ENCODE data around the gene KRTAP12-2.
"Not testable (repeated sequence)": the region's sequence is repeated elsewhere in the genome, so short reads cannot be mapped to it uniquely, and the experiment has no call there.

KRTAP12-2 gene

DNA sequence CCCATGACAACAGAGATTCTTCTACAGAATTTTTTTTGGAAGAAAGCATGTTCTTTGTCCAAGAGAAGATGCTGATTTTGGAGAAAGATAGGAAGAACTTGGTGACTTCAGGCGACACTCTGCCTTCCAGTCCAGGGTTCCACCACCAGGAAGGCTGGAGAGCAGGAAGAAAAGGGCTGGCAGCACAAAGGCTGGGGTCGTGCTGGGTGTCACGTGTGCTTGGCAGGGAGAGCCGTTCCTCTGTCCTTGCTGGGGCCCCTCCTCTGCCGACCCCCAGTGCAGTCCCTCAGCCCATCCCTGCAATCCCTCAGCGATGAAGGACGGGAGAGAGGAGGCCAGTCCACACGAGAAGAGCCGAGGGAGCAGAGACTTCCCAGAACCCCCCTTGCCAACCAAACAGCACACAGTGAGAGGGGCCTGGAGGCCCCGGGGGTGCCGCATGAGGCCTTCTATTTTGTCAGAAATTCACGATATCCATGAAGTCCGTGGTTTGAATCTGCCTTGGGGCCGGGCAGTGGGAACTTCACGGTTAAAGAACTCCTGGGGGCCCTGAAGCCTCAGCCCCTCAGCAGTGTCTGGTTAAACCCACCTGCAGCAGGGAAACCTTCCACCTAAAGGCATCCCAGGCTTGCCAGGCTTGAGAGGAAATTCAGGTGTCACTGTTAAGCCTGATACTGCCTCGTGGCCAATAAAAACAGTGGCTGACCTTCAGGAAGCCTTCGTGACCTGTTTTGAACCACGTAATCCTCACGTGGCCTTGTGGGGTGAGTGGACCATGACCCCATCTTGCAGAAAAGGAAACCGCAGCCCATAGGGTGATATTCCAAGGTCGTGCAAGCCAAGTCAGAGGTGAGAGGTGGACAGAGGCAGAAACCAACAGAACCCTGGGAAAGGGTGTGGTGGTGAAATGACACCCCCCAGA is 33.6 kb upstream of the KRTAP12-2 start:
- H3K4me2 ChIP-seq (ENCODE audit: low read length): no peak overlapping the region
- H3K4me1 ChIP-seq (ENCODE audit: control insufficient read depth, insufficient read depth, low read length): no peaks in the 10 kb centered on the region
- no peak overlapping the region for H3K4me3 ChIP-seq (ENCODE audit: low read length)
- no peaks in the 10 kb centered on the region for H3K36me3 ChIP-seq (ENCODE audit: insufficient read depth, low read length)
- no peaks in the 10 kb centered on the region for H3K9me3 ChIP-seq (replicated peaks; ENCODE audit: low read length)
- H3K9ac ChIP-seq (ENCODE audit: low read depth, low read length): no peak overlapping the region
- H3K27me3 ChIP-seq (ENCODE audit: control insufficient read depth, insufficient read depth, low read length): peaks cover 88% of the 10 kb centered on the region

DNA sequence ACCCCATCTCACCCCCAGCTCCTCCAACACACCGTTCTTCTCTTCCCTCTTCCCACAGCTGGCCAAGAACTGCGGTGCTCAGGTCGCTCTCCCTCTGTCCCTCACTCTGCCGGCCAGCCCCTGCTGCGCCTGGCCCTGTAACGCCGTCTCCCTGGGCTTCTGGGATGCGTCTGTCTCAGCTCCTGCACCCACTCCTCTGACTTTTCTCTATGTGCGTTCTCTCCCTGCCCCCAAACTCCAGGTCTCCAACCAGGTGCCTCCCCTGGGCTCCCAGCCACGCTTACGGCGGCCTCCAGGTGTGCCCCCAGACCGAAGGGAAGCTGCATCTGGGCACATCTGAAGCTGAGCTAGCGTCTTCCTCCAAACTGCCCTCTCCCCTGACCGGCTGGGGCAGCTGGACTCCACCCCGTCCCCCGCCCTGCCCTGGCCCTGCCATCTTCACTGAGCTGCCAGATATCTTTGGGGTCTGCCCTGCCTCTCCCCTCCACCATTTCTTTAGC is 32.8 kb upstream of the KRTAP12-2 start:
- Histone ChIP-seq H3K9ac (ENCODE audit: low read depth, low read length) (no peak overlapping the region), H3K36me3 (ENCODE audit: insufficient read depth, low read length) (no peaks in the 10 kb centered on the region), H3K4me1 (ENCODE audit: control insufficient read depth, insufficient read depth, low read length) (no peaks in the 10 kb centered on the region), H3K4me3 (ENCODE audit: low read length) (no peak overlapping the region), H3K9me3 (replicated peaks; ENCODE audit: low read length) (no peaks in the 10 kb centered on the region), H3K4me2 (ENCODE audit: low read length) (no peak overlapping the region), H3K27me3 (ENCODE audit: control insufficient read depth, insufficient read depth, low read length) (peaks cover 84% of the 10 kb centered on the region)

DNA sequence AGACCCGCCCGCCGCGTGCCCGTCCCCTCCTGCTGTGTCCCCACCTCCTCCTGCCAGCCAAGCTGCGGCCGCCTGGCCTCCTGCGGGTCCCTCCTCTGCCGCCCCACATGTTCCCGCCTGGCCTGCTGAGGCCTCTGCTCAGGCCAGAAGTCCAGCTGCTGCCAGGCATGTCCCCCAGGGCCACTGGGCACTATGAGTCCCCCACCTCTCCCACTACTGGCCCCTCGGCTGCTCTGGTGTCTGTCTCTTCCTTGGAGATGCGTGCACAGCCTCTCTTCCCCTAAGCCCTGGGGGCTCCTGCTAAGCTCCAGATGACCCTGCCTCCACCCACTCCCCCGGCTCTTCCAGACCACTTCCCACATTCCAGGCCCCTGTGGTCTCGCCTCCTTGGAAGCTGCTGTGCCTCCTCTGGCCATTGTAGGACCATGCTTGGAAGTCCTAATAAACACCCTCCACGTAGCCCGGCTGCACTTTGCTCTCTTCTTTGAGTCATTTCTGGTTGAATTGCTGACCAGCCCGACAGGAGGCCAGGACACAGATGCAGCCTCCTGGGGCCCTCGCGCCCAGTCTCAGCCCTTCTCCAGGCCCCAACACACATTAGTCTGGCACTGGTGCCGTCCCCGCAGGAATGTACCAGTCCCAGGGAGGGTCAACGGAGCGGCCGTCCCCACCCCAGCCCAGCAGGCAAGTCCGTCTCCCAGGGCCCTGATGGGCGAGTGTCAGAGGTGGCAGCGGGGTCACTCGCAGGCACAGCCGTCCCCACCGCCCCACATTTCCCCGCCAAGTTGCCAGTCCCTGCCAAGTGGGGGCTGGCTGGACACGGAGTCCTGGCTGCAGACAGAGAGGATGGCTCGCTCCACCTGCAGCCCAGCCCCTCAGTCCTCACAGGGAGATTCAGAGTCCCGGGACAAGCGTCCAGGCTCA is 31.3 kb upstream of the KRTAP12-2 start:
- Histone ChIP-seq H3K4me2 (ENCODE audit: low read length) (no peak overlapping the region), H3K4me1 (ENCODE audit: control insufficient read depth, insufficient read depth, low read length) (no peaks in the 10 kb centered on the region), H3K36me3 (ENCODE audit: insufficient read depth, low read length) (no peaks in the 10 kb centered on the region), H3K27me3 (ENCODE audit: control insufficient read depth, insufficient read depth, low read length) (peaks cover 71% of the 10 kb centered on the region), H3K9ac (ENCODE audit: low read depth, low read length) (no peak overlapping the region), H3K4me3 (ENCODE audit: low read length) (no peak overlapping the region), H3K9me3 (replicated peaks; ENCODE audit: low read length) (peaks cover 4% of the 10 kb centered on the region)

DNA sequence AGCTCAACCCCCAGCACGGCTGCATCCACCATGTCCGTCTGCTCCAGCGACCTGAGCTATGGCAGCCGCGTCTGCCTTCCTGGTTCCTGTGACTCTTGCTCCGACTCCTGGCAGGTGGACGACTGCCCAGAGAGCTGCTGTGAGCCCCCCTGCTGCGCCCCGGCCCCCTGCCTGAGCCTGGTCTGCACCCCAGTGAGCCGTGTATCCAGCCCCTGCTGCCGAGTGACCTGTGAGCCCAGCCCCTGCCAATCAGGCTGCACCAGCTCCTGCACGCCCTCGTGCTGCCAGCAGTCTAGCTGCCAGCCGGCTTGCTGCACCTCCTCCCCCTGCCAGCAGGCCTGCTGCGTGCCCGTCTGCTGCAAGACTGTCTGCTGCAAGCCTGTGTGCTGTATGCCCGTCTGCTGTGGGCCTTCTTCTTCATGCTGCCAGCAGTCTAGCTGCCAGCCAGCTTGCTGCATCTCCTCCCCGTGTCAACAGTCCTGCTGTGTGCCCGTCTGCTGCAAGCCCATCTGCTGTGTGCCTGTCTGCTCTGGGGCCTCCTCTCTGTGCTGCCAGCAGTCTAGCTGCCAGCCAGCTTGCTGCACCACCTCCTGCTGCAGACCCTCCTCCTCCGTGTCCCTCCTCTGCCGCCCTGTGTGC is 30.6 kb upstream of the KRTAP12-2 start, which contains the start of gene KRTAP10-12:
TSS of gene KRTAP10-12 (plus strand) at position 1 of the 639 bp plus-strand sequence. CDS start at position 31, 30 bp downstream.
- H3K9ac ChIP-seq (ENCODE audit: low read depth, low read length); H3K9me3 ChIP-seq (replicated peaks; ENCODE audit: low read length); H3K4me1 ChIP-seq (ENCODE audit: control insufficient read depth, insufficient read depth, low read length); H3K36me3 ChIP-seq (ENCODE audit: insufficient read depth, low read length); H3K4me2 ChIP-seq (ENCODE audit: low read length); H3K4me3 ChIP-seq (ENCODE audit: low read length): not testable (repeated sequence)
- H3K27me3 ChIP-seq (ENCODE audit: control insufficient read depth, insufficient read depth, low read length): peaks cover 63% of the 10 kb centered on the region

DNA sequence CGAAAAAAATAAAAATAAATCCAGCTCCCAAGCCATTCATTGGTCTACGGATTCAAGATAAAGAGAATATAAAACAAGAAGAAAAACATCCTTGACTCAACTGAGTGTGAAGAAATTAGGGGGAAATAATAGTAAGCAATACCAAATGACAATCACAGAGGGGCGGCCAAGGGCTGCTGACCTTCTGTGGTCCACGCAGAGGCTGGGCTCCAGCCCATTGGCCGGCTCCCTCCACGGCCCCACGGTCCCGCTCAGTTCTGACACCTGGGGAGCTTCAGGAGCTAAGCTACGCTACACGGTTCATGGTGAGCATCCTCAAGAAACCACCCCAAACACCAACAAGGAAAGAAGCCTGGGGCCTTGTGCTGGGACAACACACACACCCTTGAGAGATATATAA is 29.8 kb upstream of the KRTAP12-2 start:
- Histone ChIP-seq H3K9me3 (replicated peaks; ENCODE audit: low read length) (peaks cover 4% of the 10 kb centered on the region), H3K9ac (ENCODE audit: low read depth, low read length) (no peak overlapping the region), H3K27me3 (ENCODE audit: control insufficient read depth, insufficient read depth, low read length) (peaks cover 56% of the 10 kb centered on the region), H3K4me3 (ENCODE audit: low read length) (no peak overlapping the region), H3K4me2 (ENCODE audit: low read length) (no peak overlapping the region), H3K36me3 (ENCODE audit: insufficient read depth, low read length) (no peaks in the 10 kb centered on the region), H3K4me1 (ENCODE audit: control insufficient read depth, insufficient read depth, low read length) (no peaks in the 10 kb centered on the region)

DNA sequence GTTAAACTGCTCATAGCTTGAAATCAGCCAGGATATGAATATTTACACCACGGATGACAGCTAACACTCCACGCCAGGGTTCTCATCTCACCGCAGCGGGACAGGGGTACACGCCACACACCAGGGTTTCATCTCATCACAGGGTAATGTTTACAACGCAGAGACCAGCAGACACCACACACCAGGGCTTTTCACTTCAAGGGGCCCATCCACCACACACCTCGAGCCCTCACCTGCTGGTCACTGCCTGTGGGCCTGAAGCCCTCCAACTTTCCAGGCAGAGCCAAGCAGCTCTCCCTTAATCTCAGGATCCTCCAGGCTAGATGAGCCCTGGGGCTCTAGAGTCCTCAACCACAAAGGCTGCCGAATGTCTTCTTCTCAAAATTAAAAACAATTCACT is 28.9 kb upstream of the KRTAP12-2 start:
- Histone ChIP-seq H3K9ac (ENCODE audit: low read depth, low read length) (no peak overlapping the region), H3K9me3 (replicated peaks; ENCODE audit: low read length) (peaks cover 4% of the 10 kb centered on the region), H3K27me3 (ENCODE audit: control insufficient read depth, insufficient read depth, low read length) (peaks cover 52% of the 10 kb centered on the region), H3K4me3 (ENCODE audit: low read length) (no peak overlapping the region), H3K4me1 (ENCODE audit: control insufficient read depth, insufficient read depth, low read length) (no peaks in the 10 kb centered on the region), H3K4me2 (ENCODE audit: low read length) (no peak overlapping the region), H3K36me3 (ENCODE audit: insufficient read depth, low read length) (no peaks in the 10 kb centered on the region)

DNA sequence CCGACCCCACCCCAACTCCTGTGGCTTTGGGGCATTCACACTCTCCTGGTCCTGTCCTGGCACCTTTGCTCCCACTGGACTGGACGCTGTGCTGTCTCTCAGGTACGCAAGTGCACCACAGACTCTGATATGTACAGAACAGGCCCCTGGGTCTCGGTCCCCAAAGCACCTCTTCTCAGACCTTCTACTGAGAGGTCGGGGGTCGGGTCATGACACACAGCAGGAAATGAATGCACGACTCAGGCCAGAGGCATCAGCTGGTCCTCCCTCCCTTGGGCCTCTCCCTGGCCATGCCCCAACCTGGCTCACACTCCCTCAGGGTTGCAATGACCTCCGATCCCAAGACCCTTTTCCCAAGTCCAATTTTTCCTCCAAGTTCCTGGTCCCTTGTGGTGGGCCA is 28.5 kb upstream of the KRTAP12-2 start:
- peaks cover 51% of the 10 kb centered on the region for H3K27me3 ChIP-seq (ENCODE audit: control insufficient read depth, insufficient read depth, low read length)
- H3K9me3 ChIP-seq (replicated peaks; ENCODE audit: low read length): peaks cover 4% of the 10 kb centered on the region
- no peak overlapping the region for H3K4me2 ChIP-seq (ENCODE audit: low read length)
- no peaks in the 10 kb centered on the region for H3K36me3 ChIP-seq (ENCODE audit: insufficient read depth, low read length)
- no peak overlapping the region for H3K9ac ChIP-seq (ENCODE audit: low read depth, low read length)
- H3K4me3 ChIP-seq (ENCODE audit: low read length): no peak overlapping the region
- no peaks in the 10 kb centered on the region for H3K4me1 ChIP-seq (ENCODE audit: control insufficient read depth, insufficient read depth, low read length)

DNA sequence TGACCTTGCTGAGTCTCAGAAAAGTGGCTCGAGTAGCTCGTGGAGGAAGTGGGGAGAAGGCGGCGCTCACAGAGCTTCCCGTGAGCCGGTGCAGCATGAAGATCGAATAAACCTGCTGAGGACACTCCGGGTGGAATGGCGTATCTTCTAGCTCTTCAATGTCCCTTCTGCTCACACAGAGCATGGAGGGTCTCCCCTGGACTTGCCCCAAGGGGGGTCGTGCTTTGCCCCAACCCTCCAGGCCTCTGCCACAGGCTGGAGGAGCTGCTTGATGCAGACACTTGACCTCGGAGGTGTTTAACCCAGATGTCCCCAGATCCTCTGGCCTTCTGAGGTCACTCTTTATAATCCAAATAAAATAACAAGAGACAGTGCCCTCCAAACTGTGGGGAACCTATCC is 28.0 kb upstream of the KRTAP12-2 start:
- H3K4me3 ChIP-seq (ENCODE audit: low read length): no peak overlapping the region
- H3K9me3 ChIP-seq (replicated peaks; ENCODE audit: low read length): peaks cover 4% of the 10 kb centered on the region
- no peaks in the 10 kb centered on the region for H3K36me3 ChIP-seq (ENCODE audit: insufficient read depth, low read length)
- H3K27me3 ChIP-seq (ENCODE audit: control insufficient read depth, insufficient read depth, low read length): peaks cover 51% of the 10 kb centered on the region
- no peaks in the 10 kb centered on the region for H3K4me1 ChIP-seq (ENCODE audit: control insufficient read depth, insufficient read depth, low read length)
- no peak overlapping the region for H3K4me2 ChIP-seq (ENCODE audit: low read length)
- no peak overlapping the region for H3K9ac ChIP-seq (ENCODE audit: low read depth, low read length)

DNA sequence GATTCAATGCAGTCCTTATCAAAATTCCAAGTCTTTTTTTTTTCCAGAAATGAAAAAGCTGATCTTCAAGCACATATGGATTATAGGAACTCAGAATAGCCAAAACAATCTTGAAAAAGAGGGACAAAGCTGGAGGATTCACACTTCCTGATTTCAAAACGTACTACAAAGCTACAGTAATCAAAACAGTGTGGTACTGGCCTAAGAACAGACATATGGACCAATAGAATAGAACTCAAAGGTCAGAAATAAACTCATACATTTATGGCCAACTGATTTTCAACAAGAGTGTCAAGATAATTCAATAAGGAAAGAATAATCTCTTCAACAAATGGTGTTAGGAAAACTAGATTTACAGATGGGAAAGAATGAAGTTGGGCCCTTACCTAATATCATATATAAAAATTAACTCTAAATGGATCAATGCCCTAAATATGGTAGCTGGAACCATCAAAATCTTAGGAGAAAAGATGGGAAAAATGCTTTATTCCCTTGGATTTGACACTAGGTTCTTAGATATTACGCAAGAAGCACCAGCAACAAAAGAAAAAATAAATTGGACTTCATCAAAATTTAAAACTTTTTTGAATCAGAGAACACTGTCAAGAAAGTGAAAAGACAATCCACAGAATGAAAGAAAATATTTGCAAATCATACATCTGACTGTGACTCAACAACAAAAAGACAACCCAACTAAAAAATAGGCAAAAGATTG is 26.2 kb upstream of the KRTAP12-2 start:
- Histone ChIP-seq H3K36me3 (ENCODE audit: insufficient read depth, low read length) (no peaks in the 10 kb centered on the region), H3K4me2 (ENCODE audit: low read length) (no peak overlapping the region), H3K4me3 (ENCODE audit: low read length) (no peak overlapping the region), H3K4me1 (ENCODE audit: control insufficient read depth, insufficient read depth, low read length) (no peaks in the 10 kb centered on the region), H3K9me3 (replicated peaks; ENCODE audit: low read length) (peaks cover 4% of the 10 kb centered on the region), H3K27me3 (ENCODE audit: control insufficient read depth, insufficient read depth, low read length) (peaks cover 47% of the 10 kb centered on the region), H3K9ac (ENCODE audit: low read depth, low read length) (no peak overlapping the region)

DNA sequence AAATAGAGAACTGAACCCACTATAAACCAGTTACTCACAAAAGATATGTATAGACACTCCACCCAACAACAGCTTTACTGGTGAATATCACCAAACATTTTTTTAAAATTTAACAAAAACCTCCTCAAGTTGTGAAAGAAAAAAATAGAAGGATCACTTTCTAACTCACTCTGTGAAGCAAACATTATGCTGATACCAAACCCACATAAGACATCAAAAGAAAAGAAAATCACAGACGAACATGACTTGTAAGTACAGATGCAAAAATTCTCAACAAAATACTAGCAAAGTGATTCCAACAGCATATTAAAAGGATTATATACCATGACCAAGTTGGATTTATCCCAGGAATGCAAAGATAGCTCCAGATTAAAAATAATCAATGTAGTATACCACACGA is 25.0 kb upstream of the KRTAP12-2 start:
- Histone ChIP-seq H3K4me1 (ENCODE audit: control insufficient read depth, insufficient read depth, low read length) (no peaks in the 10 kb centered on the region), H3K36me3 (ENCODE audit: insufficient read depth, low read length) (no peaks in the 10 kb centered on the region), H3K4me3 (ENCODE audit: low read length) (no peak overlapping the region), H3K9ac (ENCODE audit: low read depth, low read length) (no peak overlapping the region), H3K9me3 (replicated peaks; ENCODE audit: low read length) (peaks cover 4% of the 10 kb centered on the region), H3K27me3 (ENCODE audit: control insufficient read depth, insufficient read depth, low read length) (peaks cover 50% of the 10 kb centered on the region), H3K4me2 (ENCODE audit: low read length) (no peak overlapping the region)

All from skeletal muscle satellite cell (primary cell).